WTC11 (cell line): Measurements from ENCODE around the gene PKMYT1. TPM values are rescaled to one million over a fixed set of nuclear protein-coding genes. Genes with fewer than 3 reads are reported as not detected.

ENCODE experiments used
- ATAC-seq: fragments of 200-7000 bp; cut with Tn5 transposase; 2 replicates; pipeline ENCODE4 v1.10.0; 2021; ENCODE audit warnings: mild to moderate bottlenecking, moderate library complexity
- CTCF ChIA-PET: fragments of 300-600 bp; sonication (Branson Sonifier 250); formaldehyde crosslinking; loops from one replicate; lab custom pipeline; 2021; ENCODE audit warnings: antibody characterized with exemption; lab: Charles Lee
- POLR2A ChIA-PET: fragments of 350-600 bp; sonication (Branson Sonifier 250); formaldehyde crosslinking; loops from one replicate; lab custom pipeline; 2021; ENCODE audit warnings: antibody characterized with exemption; lab: Charles Lee
- DNase-seq: peaks from one replicate; pipeline ENCODE4 v3.0.0; 2021; ENCODE audit warnings: low spot score
- H3K27ac Mint-ChIP-seq: 2 replicates; pipeline ENCODE4 v1.8.0; 2021; ENCODE audit warnings: mixed read lengths
- H3K27me3 Mint-ChIP-seq: 2 replicates; pipeline ENCODE4 v1.8.0; 2021; ENCODE audit warnings: low read depth, mild to moderate bottlenecking, moderate library complexity, mixed read lengths
- H3K36me3 Mint-ChIP-seq: 2 replicates; pipeline ENCODE4 v1.8.0; 2021; ENCODE audit warnings: mixed read lengths
- H3K4me1 Mint-ChIP-seq: 2 replicates; pipeline ENCODE4 v1.8.0; 2022; ENCODE audit warnings: mixed read lengths
- H3K4me3 Mint-ChIP-seq: 2 replicates; pipeline ENCODE4 v1.8.0; 2021; ENCODE audit warnings: mild to moderate bottlenecking, moderate library complexity, mixed read lengths
- H3K9me3 Mint-ChIP-seq: 2 replicates; pipeline ENCODE4 v1.8.0; 2021; ENCODE audit warnings: mixed read lengths
- AFF4 ChIP-seq: sonication (generic); formaldehyde crosslinking; IDR thresholded peaks from 2 replicates; pipeline ENCODE4 v1.8.1; 2023; ENCODE audit warnings: mild to moderate bottlenecking, missing genetic modification reagents, borderline replicate concordance
- ATF6 ChIP-seq: sonication (generic); formaldehyde crosslinking; IDR thresholded peaks from 2 replicates; pipeline ENCODE4 v1.8.1; 2023; ENCODE audit warnings: mild to moderate bottlenecking, missing genetic modification reagents
- CREB1 ChIP-seq: sonication (generic); formaldehyde crosslinking; IDR thresholded peaks from 2 replicates; pipeline ENCODE4 v1.8.0; 2023; ENCODE audit warnings: mild to moderate bottlenecking, missing genetic modification reagents
- CTCF ChIP-seq: fragments of 200-600 bp; IDR thresholded peaks from 2 replicates; pipeline ENCODE4 v1.8.0; 2022; ENCODE audit warnings: antibody characterized with exemption
- FOXK1 ChIP-seq: sonication (generic); formaldehyde crosslinking; IDR thresholded peaks from 2 replicates; pipeline ENCODE4 v1.8.0; 2022; ENCODE audit warnings: mild to moderate bottlenecking, moderate library complexity, missing genetic modification reagents
- IRF1 ChIP-seq: sonication (generic); formaldehyde crosslinking; IDR thresholded peaks from 2 replicates; pipeline ENCODE4 v1.8.0; 2023; ENCODE audit warnings: missing genetic modification reagents
- NFE2L1 ChIP-seq: sonication (generic); formaldehyde crosslinking; IDR thresholded peaks from 2 replicates; pipeline ENCODE4 v1.8.1; 2023; ENCODE audit warnings: missing genetic modification reagents
- NFYB ChIP-seq: sonication (generic); formaldehyde crosslinking; conservative IDR thresholded peaks from 2 replicates; pipeline ENCODE4 v1.8.0; 2022; ENCODE audit warnings: low read depth, missing genetic modification reagents
- SOX15 ChIP-seq: fragments of 250-450 bp; sonication (Bioruptor Pico); IDR thresholded peaks from 2 replicates; pipeline ENCODE4 v1.9.0; 2021; ENCODE audit warnings: mild to moderate bottlenecking
- SP1 ChIP-seq: sonication (generic); formaldehyde crosslinking; conservative IDR thresholded peaks from 2 replicates; pipeline ENCODE4 v1.8.1; 2022; ENCODE audit warnings: missing genetic modification reagents
- ZNF512 ChIP-seq: sonication (generic); formaldehyde crosslinking; IDR thresholded peaks from 2 replicates; pipeline ENCODE4 v1.8.1; 2022; ENCODE audit warnings: missing genetic modification reagents, borderline replicate concordance
- total RNA-seq: library from RNA; stranded (reverse); gene quantifications from 3 replicates; pipeline ENCODE4 v1.2.3, GENCODE V29; 2021
- TF ChIP-seq, protein P1 (sequence below): sonication (generic); formaldehyde crosslinking; IDR thresholded peaks from 2 replicates; pipeline ENCODE4 v1.8.0; 2023; ENCODE audit warnings: mild to moderate bottlenecking, missing genetic modification reagents

The PKMYT1 gene
- total RNA-seq, 1 experiment from 2014 or later: 120 TPM

- TF ChIP-seq FOXK1 (CRISPR knock-in tag): no peak
- no peak for TF ChIP-seq IRF1 (CRISPR knock-in tag)
Observed at GRCh38 chr16:3027489-3027795, 47.2 kb upstream of the PKMYT1 start (continued).

- ChIA-PET POLR2A (interaction anchor here (0.7 to 17.1 kb wide), 10 partner anchors 8 to 1512 kb away, joined by 3 to 502 read pairs (median 6); partner anchors contain the start of genes CLDN6, CLDN9 and TNFRSF12A), CTCF (interaction anchor here (0.6 to 9.8 kb wide), 16 partner anchors 6 to 305 kb away, joined by 3 to 355 read pairs (median 18); partner anchors contain the start of genes BICDL2, CLDN6, CLDN9 and HCFC1R1)
- Mint-ChIP-seq H3K4me1 (peaks cover 35% of the 10 kb centered on the region), H3K9me3 (no peaks in the 10 kb centered on the region), H3K27me3 (no peaks in the 10 kb centered on the region), H3K4me3 (no peak overlapping the region), H3K36me3 (peaks cover 23% of the 10 kb centered on the region), H3K27ac (no peak overlapping the region)
- TF ChIP-seq ZNF512 (CRISPR knock-in tag) (no peak), ATF6 (no peak), SOX15 (CRISPR knock-in tag) (no peak), AFF4 (no peak), NFE2L1 (CRISPR knock-in tag) (no peak), NFYB (no peak), SP1 (CRISPR knock-in tag) (no peak), CREB1 (no peak), CTCF (no peak)
- TF ChIP-seq, protein P1, sequence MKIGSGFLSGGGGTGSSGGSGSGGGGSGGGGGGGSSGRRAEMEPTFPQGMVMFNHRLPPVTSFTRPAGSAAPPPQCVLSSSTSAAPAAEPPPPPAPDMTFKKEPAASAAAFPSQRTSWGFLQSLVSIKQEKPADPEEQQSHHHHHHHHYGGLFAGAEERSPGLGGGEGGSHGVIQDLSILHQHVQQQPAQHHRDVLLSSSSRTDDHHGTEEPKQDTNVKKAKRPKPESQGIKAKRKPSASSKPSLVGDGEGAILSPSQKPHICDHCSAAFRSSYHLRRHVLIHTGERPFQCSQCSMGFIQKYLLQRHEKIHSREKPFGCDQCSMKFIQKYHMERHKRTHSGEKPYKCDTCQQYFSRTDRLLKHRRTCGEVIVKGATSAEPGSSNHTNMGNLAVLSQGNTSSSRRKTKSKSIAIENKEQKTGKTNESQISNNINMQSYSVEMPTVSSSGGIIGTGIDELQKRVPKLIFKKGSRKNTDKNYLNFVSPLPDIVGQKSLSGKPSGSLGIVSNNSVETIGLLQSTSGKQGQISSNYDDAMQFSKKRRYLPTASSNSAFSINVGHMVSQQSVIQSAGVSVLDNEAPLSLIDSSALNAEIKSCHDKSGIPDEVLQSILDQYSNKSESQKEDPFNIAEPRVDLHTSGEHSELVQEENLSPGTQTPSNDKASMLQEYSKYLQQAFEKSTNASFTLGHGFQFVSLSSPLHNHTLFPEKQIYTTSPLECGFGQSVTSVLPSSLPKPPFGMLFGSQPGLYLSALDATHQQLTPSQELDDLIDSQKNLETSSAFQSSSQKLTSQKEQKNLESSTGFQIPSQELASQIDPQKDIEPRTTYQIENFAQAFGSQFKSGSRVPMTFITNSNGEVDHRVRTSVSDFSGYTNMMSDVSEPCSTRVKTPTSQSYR (CRISPR knock-in tag): no peak
- DNase-seq: peak; percentile 18
- no peak for ATAC-seq
Observed at GRCh38 chr16:3026609-3027488, 46.6 kb upstream of the PKMYT1 start.
